Neural crest cell (in vitro differentiated cells): Measurements from ENCODE around the gene PCDHGA4. TPM values are rescaled to one million over a fixed set of nuclear protein-coding genes. Genes with fewer than 3 reads are reported as not detected.
"Not testable (repeated sequence)": the region's sequence is repeated elsewhere in the genome, so short reads cannot be mapped to it uniquely, and the experiment has no call there.

Experiments used
- DNase-seq: peaks from one replicate; pipeline ENCODE4 v3.0.0; 2021; ENCODE audit warnings: low read depth, mixed read lengths, low spot score
- H3K27ac Mint-ChIP-seq: one replicate; pipeline ENCODE4 v1.8.0; 2021; ENCODE audit warnings: mild to moderate bottlenecking, mixed read lengths; ENCODE audit not compliant: unreplicated experiment
- H3K27me3 Mint-ChIP-seq: 2 replicates; pipeline ENCODE4 v1.8.0; 2021; ENCODE audit warnings: low read depth, mild to moderate bottlenecking, mixed read lengths
- H3K36me3 Mint-ChIP-seq: 2 replicates; pipeline ENCODE4 v1.8.0; 2021; ENCODE audit warnings: low read depth, mild to moderate bottlenecking, mixed read lengths
- H3K4me1 Mint-ChIP-seq: 2 replicates; pipeline ENCODE4 v1.8.0; 2021; ENCODE audit warnings: mixed read lengths
- H3K4me3 Mint-ChIP-seq: one replicate; pipeline ENCODE4 v1.8.0; 2021; ENCODE audit warnings: mild to moderate bottlenecking, mixed read lengths
- H3K9me3 Mint-ChIP-seq: 2 replicates; pipeline ENCODE4 v1.8.0; 2021; ENCODE audit warnings: mixed read lengths
- total RNA-seq: library from RNA; stranded (reverse); gene quantifications from 2 replicates; pipeline ENCODE4 v1.2.1, GENCODE V29; 2021
- TF ChIP-seq, protein P1 (sequence below): fragments of 200-600 bp; sonication (generic); conservative IDR thresholded peaks from 2 replicates; pipeline ENCODE4 v1.5.0; 2021; ENCODE audit warnings: antibody characterized with exemption, mild to moderate bottlenecking

Gene PCDHGA4
- total RNA-seq, 1 donor from 2014 or later: 0.56 TPM

DNA sequence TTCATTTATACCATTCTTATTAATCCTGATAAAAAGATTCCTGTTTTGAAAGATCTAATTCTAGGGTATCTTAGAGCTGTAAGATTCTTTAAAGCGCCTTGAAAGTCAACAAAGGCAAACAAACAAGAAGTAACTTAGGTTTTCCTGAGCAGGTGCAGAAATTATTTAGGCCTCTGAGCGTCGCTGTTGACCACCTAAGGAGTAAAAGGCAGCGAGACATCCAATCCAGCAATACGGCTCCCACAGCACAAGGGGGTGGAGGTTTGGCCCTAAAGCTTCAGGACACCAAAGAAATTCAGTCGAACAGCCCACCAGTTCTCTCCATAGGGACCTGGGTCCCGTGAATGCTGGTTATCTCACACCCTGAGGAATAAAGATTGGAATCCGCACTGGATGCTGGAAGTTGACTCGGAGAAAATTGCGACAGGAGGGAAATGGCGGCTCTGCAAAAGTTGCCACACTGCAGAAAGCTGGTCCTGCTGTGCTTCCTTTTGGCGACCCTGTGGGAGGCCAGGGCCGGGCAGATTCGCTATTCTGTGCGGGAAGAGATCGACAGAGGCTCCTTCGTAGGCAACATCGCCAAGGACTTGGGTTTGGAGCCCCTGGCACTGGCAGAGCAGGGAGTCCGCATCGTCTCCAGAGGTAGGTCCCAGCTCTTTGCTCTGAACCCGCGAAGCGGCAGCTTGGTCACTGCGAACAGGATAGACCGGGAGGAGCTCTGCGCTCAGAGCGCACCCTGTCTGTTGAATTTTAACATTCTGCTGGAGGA is 16.1 kb upstream of the PCDHGA4 start, which contains the start of gene PCDHGA2:
Gene PCDHGA2, plus strand, starts transcription at position 223 of the 769 bp plus-strand sequence.
- Mint-ChIP-seq H3K4me1 (no peaks in the 10 kb centered on the region), H3K27ac (peak within 1 kb of the TSS; percentile 19), H3K4me3 (no peak within 1 kb of the TSS), H3K9me3 (peaks cover 28% of the 10 kb centered on the region), H3K36me3 (peaks cover 18% of the 10 kb centered on the region), H3K27me3 (no peaks in the 10 kb centered on the region)
- DNase-seq: no peak
- TF ChIP-seq, protein P1, sequence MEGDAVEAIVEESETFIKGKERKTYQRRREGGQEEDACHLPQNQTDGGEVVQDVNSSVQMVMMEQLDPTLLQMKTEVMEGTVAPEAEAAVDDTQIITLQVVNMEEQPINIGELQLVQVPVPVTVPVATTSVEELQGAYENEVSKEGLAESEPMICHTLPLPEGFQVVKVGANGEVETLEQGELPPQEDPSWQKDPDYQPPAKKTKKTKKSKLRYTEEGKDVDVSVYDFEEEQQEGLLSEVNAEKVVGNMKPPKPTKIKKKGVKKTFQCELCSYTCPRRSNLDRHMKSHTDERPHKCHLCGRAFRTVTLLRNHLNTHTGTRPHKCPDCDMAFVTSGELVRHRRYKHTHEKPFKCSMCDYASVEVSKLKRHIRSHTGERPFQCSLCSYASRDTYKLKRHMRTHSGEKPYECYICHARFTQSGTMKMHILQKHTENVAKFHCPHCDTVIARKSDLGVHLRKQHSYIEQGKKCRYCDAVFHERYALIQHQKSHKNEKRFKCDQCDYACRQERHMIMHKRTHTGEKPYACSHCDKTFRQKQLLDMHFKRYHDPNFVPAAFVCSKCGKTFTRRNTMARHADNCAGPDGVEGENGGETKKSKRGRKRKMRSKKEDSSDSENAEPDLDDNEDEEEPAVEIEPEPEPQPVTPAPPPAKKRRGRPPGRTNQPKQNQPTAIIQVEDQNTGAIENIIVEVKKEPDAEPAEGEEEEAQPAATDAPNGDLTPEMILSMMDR: peak; percentile 34

DNA sequence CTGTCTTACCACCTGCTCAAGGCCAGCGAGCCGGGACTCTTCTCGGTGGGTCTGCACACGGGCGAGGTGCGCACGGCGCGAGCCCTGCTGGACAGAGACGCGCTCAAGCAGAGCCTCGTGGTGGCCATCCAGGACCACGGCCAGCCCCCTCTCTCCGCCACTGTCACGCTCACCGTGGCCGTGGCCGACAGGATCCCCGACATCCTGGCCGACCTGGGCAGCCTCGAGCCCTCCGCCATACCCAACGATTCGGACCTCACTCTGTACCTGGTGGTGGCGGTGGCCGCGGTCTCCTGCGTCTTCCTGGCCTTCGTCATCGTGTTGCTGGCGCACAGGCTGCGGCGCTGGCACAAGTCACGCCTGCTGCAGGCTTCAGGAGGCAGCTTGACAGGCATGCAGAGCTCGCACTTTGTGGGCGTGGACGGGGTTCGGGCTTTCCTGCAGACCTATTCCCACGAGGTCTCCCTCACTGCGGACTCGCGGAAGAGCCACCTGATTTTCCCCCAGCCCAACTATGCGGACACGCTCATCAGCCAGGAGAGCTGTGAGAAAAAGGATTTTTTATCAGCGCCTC is 14.0 kb upstream of the PCDHGA4 start:
- not testable (repeated sequence) for H3K27me3 Mint-ChIP-seq, H3K27ac Mint-ChIP-seq, DNase-seq, H3K4me1 Mint-ChIP-seq, H3K4me3 Mint-ChIP-seq
- Mint-ChIP-seq H3K9me3 (peaks cover 30% of the 10 kb centered on the region), H3K36me3 (peaks cover 22% of the 10 kb centered on the region)

DNA sequence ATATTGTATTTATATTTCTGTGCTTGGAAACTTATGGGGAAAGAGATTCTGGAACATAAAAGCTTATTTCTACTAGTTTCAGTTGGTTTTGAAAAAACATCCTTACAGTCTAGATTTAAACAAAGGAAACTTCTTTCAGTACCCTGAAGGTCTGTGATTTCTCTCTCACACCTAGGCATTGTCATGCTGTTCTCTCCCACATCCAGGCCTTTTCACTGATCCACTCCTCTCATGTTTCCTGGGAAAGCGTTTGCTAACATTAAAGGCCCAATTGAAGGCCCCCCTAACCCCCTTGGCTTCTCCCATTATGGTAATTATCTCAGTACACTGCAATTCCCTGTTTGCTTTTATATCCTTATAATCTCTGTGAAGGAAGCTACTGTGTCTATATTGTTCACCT is 12.0 kb upstream of the PCDHGA4 start:
- Mint-ChIP-seq H3K4me1 (no peaks in the 10 kb centered on the region), H3K27ac (no peak overlapping the region), H3K36me3 (peaks cover 19% of the 10 kb centered on the region), H3K4me3 (no peak overlapping the region), H3K27me3 (no peaks in the 10 kb centered on the region), H3K9me3 (peaks cover 29% of the 10 kb centered on the region)
- DNase-seq: no peak
- TF ChIP-seq, protein P1: no peak

DNA sequence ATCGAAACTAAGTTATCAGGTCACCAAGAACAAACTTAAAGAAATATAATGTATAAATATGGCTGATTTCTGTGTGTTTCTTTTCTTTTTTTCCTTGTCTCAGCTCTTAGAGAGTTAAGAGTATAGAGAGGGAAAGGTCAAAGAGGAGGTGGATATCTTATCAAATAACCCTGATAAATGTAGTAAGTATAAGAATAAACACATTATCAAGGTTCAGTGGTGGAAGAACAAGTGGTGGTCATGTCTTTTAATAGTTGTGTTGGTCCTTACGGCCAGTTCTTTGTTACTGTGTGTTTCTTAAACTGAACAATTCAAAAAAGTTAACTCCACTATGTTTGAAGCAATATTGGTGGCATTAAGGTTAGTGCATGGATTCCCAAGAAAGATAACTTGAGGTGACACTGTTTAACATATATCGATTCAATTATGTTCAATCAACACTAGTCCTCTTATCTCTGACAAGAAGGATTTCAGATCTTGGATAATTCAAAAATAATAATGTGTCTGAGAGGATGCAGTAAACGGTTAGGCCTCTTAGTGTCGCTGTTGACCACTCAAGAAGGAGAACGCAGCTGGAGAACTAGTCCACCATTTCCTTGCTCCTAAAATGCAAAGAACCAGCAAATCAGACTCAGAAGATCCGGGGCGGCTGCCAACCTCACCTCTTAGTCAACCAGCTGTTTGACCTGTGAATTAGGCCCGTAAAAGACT is 11.4 kb upstream of the PCDHGA4 start, which contains the start of gene PCDHGA3:
Gene PCDHGA3, plus strand, starts transcription at position 588 of the 711 bp plus-strand sequence. CDS start 205 bp downstream, outside the sequence.
- Mint-ChIP-seq H3K27ac (no peak within 1 kb of the TSS), H3K4me3 (no peak within 1 kb of the TSS), H3K9me3 (peaks cover 25% of the 10 kb centered on the region), H3K27me3 (no peaks in the 10 kb centered on the region), H3K4me1 (no peaks in the 10 kb centered on the region), H3K36me3 (peaks cover 13% of the 10 kb centered on the region)
- TF ChIP-seq, protein P1: peak; percentile 56
- no peak for DNase-seq

DNA sequence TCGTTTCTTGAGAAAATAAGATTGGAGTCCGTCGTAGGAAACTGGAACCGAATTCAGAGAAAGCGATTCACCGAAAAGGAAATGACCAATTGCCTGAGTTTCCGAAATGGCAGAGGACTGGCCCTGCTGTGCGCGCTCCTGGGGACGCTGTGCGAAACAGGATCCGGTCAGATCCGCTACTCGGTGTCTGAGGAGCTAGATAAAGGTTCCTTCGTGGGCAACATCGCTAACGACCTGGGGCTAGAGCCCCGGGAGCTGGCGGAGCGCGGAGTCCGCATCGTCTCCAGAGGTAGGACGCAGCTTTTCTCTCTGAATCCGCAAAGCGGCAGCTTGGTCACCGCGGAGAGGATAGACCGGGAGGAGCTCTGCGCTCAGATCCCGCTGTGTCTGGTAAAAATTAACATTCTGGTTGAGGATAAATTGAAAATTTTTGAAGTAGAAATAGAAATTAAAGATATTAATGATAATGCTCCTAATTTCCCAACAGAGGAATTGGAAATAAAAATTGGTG is 10.8 kb upstream of the PCDHGA4 start:
- H3K36me3 Mint-ChIP-seq: peaks cover 16% of the 10 kb centered on the region
- H3K4me1 Mint-ChIP-seq: no peaks in the 10 kb centered on the region
- TF ChIP-seq, protein P1: peak; percentile 18
- H3K27me3 Mint-ChIP-seq: no peaks in the 10 kb centered on the region
- no peak for DNase-seq
- H3K4me3 Mint-ChIP-seq: no peak overlapping the region
- H3K9me3 Mint-ChIP-seq: peaks cover 25% of the 10 kb centered on the region
- no peak overlapping the region for H3K27ac Mint-ChIP-seq
